NCI-H2227 (cell line): Measurements from ENCODE around the gene MBD3L2B.
"Not testable (repeated sequence)": the region's sequence is repeated elsewhere in the genome, so short reads cannot be mapped to it uniquely, and the experiment has no call there.

ENCODE experiments used
- DNase-seq: peaks from one replicate; lab custom pipeline; 2025; ENCODE audit not compliant: unreplicated experiment; lab: John Stamatoyannopoulos, UW

The MBD3L2B gene

GRCh38 chr19:7021331-7021730, at the start of gene MBD3L2B:
Gene MBD3L2B (minus strand): TSS chr19:7021431. CDS start chr19:7021397, 34 bp downstream.
- DNase-seq, result not testable (repeated sequence)

- no peak for DNase-seq
Observed at GRCh38 chr19:7069904-7070226, 48.6 kb upstream of the MBD3L2B start.

GRCh38 chr19:7069042-7069903, 48.0 kb upstream of the MBD3L2B start, which contains the start of gene ZNF557:
Gene ZNF557 (plus strand): TSS chr19:7069703. CDS start chr19:7075075, 5,372 bp downstream.
- DNase-seq, result peak; percentile 95

- no peak for DNase-seq
Observed at GRCh38 chr19:7068599-7068998, 47.4 kb upstream of the MBD3L2B start.

- DNase-seq, result no peak
Observed at GRCh38 chr19:7067716-7068115, 46.5 kb upstream of the MBD3L2B start.

- DNase-seq, result peak; percentile 34
Observed at GRCh38 chr19:7067122-7067521, 45.9 kb upstream of the MBD3L2B start.

- no peak for DNase-seq
Observed at GRCh38 chr19:7063764-7064418, 42.7 kb upstream of the MBD3L2B start.

GRCh38 chr19:7063339-7063738, 42.1 kb upstream of the MBD3L2B start:
- DNase-seq, result no peak

GRCh38 chr19:7059977-7060376, 38.7 kb upstream of the MBD3L2B start:
- DNase-seq, result not testable (repeated sequence)

GRCh38 chr19:7058576-7058975, 37.3 kb upstream of the MBD3L2B start, which contains the start of gene MBD3L3:
Gene MBD3L3 (minus strand): TSS chr19:7058676. CDS start chr19:7058605, 71 bp downstream.
- not testable (repeated sequence) for DNase-seq

GRCh38 chr19:7056371-7056770, 35.1 kb upstream of the MBD3L2B start:
- not testable (repeated sequence) for DNase-seq

GRCh38 chr19:7055679-7056078, 34.4 kb upstream of the MBD3L2B start:
- DNase-seq, result not testable (repeated sequence)

- not testable (repeated sequence) for DNase-seq
Observed at GRCh38 chr19:7054635-7055368, 33.6 kb upstream of the MBD3L2B start.

- not testable (repeated sequence) for DNase-seq
Observed at GRCh38 chr19:7052896-7053295, 31.7 kb upstream of the MBD3L2B start.

- DNase-seq, result not testable (repeated sequence)
Observed at GRCh38 chr19:7051421-7051820, 30.2 kb upstream of the MBD3L2B start.

- DNase-seq, result not testable (repeated sequence)
Observed at GRCh38 chr19:7049021-7049420, 27.8 kb upstream of the MBD3L2B start, which contains the start of gene MBD3L2. Gene MBD3L2 (plus strand): TSS chr19:7049321. CDS start chr19:7049374, 53 bp downstream.

GRCh38 chr19:7041563-7041962, 20.3 kb upstream of the MBD3L2B start:
- DNase-seq, result not testable (repeated sequence)

- not testable (repeated sequence) for DNase-seq
Observed at GRCh38 chr19:7040079-7040478, 18.8 kb upstream of the MBD3L2B start, which contains the start of gene MBD3L4. Gene MBD3L4 (minus strand): TSS chr19:7040179. CDS start chr19:7040144, 35 bp downstream.

- DNase-seq, result not testable (repeated sequence)
Observed at GRCh38 chr19:7030278-7030677, 9.0 kb upstream of the MBD3L2B start, which contains the start of gene MBD3L5. Gene MBD3L5 (plus strand): TSS chr19:7030578. CDS start chr19:7030612, 34 bp downstream.

GRCh38 chr19:7028790-7029189, 7.6 kb upstream of the MBD3L2B start:
- DNase-seq, result not testable (repeated sequence)

- no peak for DNase-seq
Observed at GRCh38 chr19:7018828-7019227, 2.4 kb downstream of the MBD3L2B start.
